Right lobe of liver (tissue), 6 donors: ENCODE data around the gene DERA. TPM values are rescaled to one million over a fixed set of nuclear protein-coding genes. Genes with fewer than 3 reads are reported as not detected.
"Not testable (repeated sequence)": the region's sequence is repeated elsewhere in the genome, so short reads cannot be mapped to it uniquely, and the experiment has no call there.

Experiments
- ATAC-seq, 4 donors: fragments of 200-7000 bp; cut with Tn5 transposase; one replicate each; pipeline ENCODE4 v1.9.1; 2020; ENCODE audit warnings: mild to moderate bottlenecking in 4 of 4, moderate library complexity in 4 of 4
- DNase-seq, 3 donors: peaks; one replicate each; pipeline ENCODE4 v3.0.0-alpha.2; 2020
- H3K27ac ChIP-seq, 3 donors: fragments of 200-600 bp; one replicate each; pipeline ENCODE4 v1.8.0; 2022
- H3K27me3 ChIP-seq, 2 donors: fragments of 200-600 bp; one replicate each; pipeline ENCODE4 v1.8.0; 2022
- H3K36me3 ChIP-seq, 4 donors: fragments of 200-600 bp; sonication (generic) in 1 of 4; one replicate each; pipeline versions ENCODE4 v1.5.1 to v1.8.0; 2017 to 2022; ENCODE audit warnings: control low read depth in 1 of 4
- H3K4me1 ChIP-seq, 4 donors: fragments of 200-600 bp; sonication (generic) in 1 of 4; one replicate each; pipeline versions ENCODE4 v1.5.1 to v1.8.0; 2017 to 2022; ENCODE audit warnings: control low read depth in 1 of 4
- H3K4me3 ChIP-seq, 3 donors: fragments of 200-600 bp; one replicate each; pipeline ENCODE4 v1.8.0; 2022
- H3K9me3 ChIP-seq, 4 donors: fragments of 200-600 bp; sonication (generic) in 1 of 4; one replicate each; pipeline versions ENCODE4 v1.5.1 to v1.8.0; 2017 to 2022; ENCODE audit warnings: control low read depth in 1 of 4
- CTCF ChIP-seq, 4 donors: fragments of 200-600 bp in 3 of 4; fragments of 450-650 bp in 1 of 4; IDR thresholded peaks; one replicate each; pipeline versions ENCODE4 v1.5.1 to v1.8.0; 2016 to 2022; ENCODE audit warnings: antibody characterized with exemption in 4 of 4, mild to moderate bottlenecking in 2 of 4
- POLR2A ChIP-seq: fragments of 450-650 bp; IDR thresholded peaks from one replicate; pipeline ENCODE4 v1.6.1; 2017; ENCODE audit warnings: antibody characterized with exemption, mild to moderate bottlenecking
- WGBS: methylation state at CpG from one replicate; pipeline ENCODE4 v1.1.6; 2018; ENCODE audit warnings: low coverage, low lambda C conversion rate; ENCODE audit not compliant: insufficient coverage; ENCODE audit errors: missing lambda C conversion rate; 5-methylcytosine and 5-hydroxymethylcytosine counted together
- intact Hi-C, 2 donors: fragments of 100-400 bp; cut with DNase I; formaldehyde crosslinking; loops; one replicate each; pipeline versions ENCODE4 v1.11.2 to v1.14.1; 2022
- total RNA-seq, 6 experiments: library from RNA; depleted of rRNA in 2 of 6; stranded (reverse); fragments of >200 nt in 2 of 6; fragmentation: NEBNext Ultra II Directional in 3 of 6; extraction: Animal tissue kit (Norgen Biotek cat#: 25700) in 3 of 6; gene quantifications; one replicate each; pipeline versions ENCODE4 v1.1.0 to v1.2.4, GENCODE V29; 2016 to 2023
- donor health status: DM: no; HTN: yes; CAD: no.
- donor health status: DM: no; HTN: no; CAD: no.
- donor health status: DM: no; HTN: no; CAD: no.
- donor health status: DM: no; HTN: yes; CAD: no.
- donor health status: DM: no; HTN: yes; CAD: no.

DERA gene
- total RNA-seq, 6 experiments from 2014 or later = 39.8 to 55.6 (median 49.1) TPM

- H3K27ac ChIP-seq = no peak overlapping the region
- ATAC-seq = peak; percentile 73 to 95 (median 88)
- peaks cover 0 to 4% (median 0%) of the 10 kb centered on the region in 4 donors for H3K36me3 ChIP-seq
- H3K4me3 ChIP-seq = no peak overlapping the region
- H3K9me3 ChIP-seq = no peaks in the 10 kb centered on the region
- H3K27me3 ChIP-seq = no peaks in the 10 kb centered on the region
- 69% methylated on average over 9 of the region's 9 CpGs for WGBS
- H3K4me1 ChIP-seq = peaks cover 0 to 11% (median 0%) of the 10 kb centered on the region in 4 donors
- TF ChIP-seq POLR2A (no peak), CTCF (IDR thresholded peaks at IDR 0.05) (no peak)
- no peak for DNase-seq
- intact Hi-C loops = no loop called here
These were observed 45.5 kb downstream of the DERA start for GRCh38 chr12:15956413-15957185.

DNA sequence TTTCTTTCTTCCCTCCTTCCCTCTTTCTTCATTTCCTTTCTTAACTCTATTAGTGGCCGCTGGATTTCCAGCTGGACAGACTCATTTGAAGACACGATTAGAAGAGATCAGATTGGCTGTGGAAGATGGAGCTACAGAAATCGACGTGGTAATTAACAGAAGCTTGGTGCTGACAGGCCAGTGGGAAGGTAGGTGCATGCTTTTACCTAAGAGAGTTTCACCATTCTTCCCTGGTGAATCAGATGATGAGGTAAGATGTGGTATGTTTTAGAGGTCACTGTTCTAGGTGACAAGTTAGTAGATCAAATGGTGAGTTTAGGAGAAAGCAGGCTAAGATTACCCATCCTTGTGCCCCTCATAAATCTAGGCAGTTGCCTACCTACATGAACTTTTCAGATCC lies 51.6 kb downstream of the DERA start:
- peaks cover 0 to 17% (median 3%) of the 10 kb centered on the region in 4 donors for H3K36me3 ChIP-seq
- H3K4me1 ChIP-seq = no peaks in the 10 kb centered on the region
- no peak overlapping the region for H3K27ac ChIP-seq
- 88% methylated on average over 4 of the region's 4 CpGs for WGBS
- no peaks in the 10 kb centered on the region for H3K9me3 ChIP-seq
- DNase-seq (no peak), ATAC-seq (peak in 1 of 4 donors; percentile 93)
- H3K4me3 ChIP-seq = no peak overlapping the region
- TF ChIP-seq POLR2A = no peak
- TF ChIP-seq CTCF (IDR thresholded peaks at IDR 0.05) = no peak
- H3K27me3 ChIP-seq = no peaks in the 10 kb centered on the region
- intact Hi-C loops = no loop called here

- H3K9me3 ChIP-seq = no peaks in the 10 kb centered on the region
- DNase-seq = no peak
- H3K4me3 ChIP-seq = no peak overlapping the region
- no peak overlapping the region for H3K27ac ChIP-seq
- no peaks in the 10 kb centered on the region for H3K4me1 ChIP-seq
- intact Hi-C loops = no loop called here
- peaks cover 0 to 17% (median 3%) of the 10 kb centered on the region in 4 donors for H3K36me3 ChIP-seq
- WGBS = 36% methylated on average over 1 of the region's 1 CpG
- TF ChIP-seq CTCF (IDR thresholded peaks at IDR 0.05) = no peak
- TF ChIP-seq POLR2A = no peak
- ATAC-seq = peak in 1 of 4 donors; percentile 70
- no peaks in the 10 kb centered on the region for H3K27me3 ChIP-seq
These were observed 52.1 kb downstream of the DERA start for GRCh38 chr12:15963271-15963670.

GRCh38 chr12:15966426-15966825 lies 55.3 kb downstream of the DERA start:
- Histone ChIP-seq H3K27ac (no peak overlapping the region), H3K27me3 (no peaks in the 10 kb centered on the region), H3K9me3 (no peaks in the 10 kb centered on the region), H3K4me1 (no peaks in the 10 kb centered on the region), H3K4me3 (no peak overlapping the region), H3K36me3 (peaks cover 0 to 17% (median 1%) of the 10 kb centered on the region in 4 donors)
- 85% methylated on average over 1 of the region's 1 CpG for WGBS
- no peak for DNase-seq
- TF ChIP-seq POLR2A (no peak), CTCF (IDR thresholded peaks at IDR 0.05) (no peak)
- ATAC-seq = no peak
- intact Hi-C loops = no loop called here

GRCh38 chr12:15967053-15967452 lies 55.9 kb downstream of the DERA start:
- peaks cover 0 to 17% (median 1%) of the 10 kb centered on the region in 4 donors for H3K36me3 ChIP-seq
- DNase-seq, intact Hi-C loops, ATAC-seq, H3K9me3 ChIP-seq, H3K27ac ChIP-seq, H3K4me1 ChIP-seq, H3K27me3 ChIP-seq, H3K4me3 ChIP-seq: not testable (repeated sequence)
- WGBS = 97% methylated on average over 3 of the region's 3 CpGs
